Measurements from ENCODE around the gene MPP3.

GRCh38 chr17:43834106-43834505 is 1.2 kb upstream of the MPP3 start:
- no peak for TF ChIP-seq CTCF (IDR thresholded peaks at IDR 0.05; ENCODE audit: insufficient read depth, low read length, poor library complexity, severe bottlenecking)
- TF ChIP-seq EZH2phosphoT487 (conservative IDR thresholded peaks at IDR 0.05; ENCODE audit: low read length), result no peak

Measured in SU-DHL-6 (cell line).